ENCODE measurements around the gene JSRP1.
"Not testable (repeated sequence)": the region's sequence is repeated elsewhere in the genome, so short reads cannot be mapped to it uniquely, and the experiment has no call there.

The JSRP1 gene

GRCh38 chr19:2282062-2282861 is 26.0 kb upstream of the JSRP1 start, which contains the start of gene PEAK3:
TSS of gene PEAK3 (minus strand) at chr19:2282175. CDS start at chr19:2280931, 1,244 bp downstream.
- DNase-seq (ENCODE audit: low read depth) = peak; percentile 47

GRCh38 chr19:2281265-2282061 is 25.2 kb upstream of the JSRP1 start:
- not testable (repeated sequence) for DNase-seq (ENCODE audit: low read depth)

- DNase-seq (ENCODE audit: low read depth) = no peak
Measured at GRCh38 chr19:2280633-2281264, 24.5 kb upstream of the JSRP1 start.

- DNase-seq (ENCODE audit: low read depth) = no peak
Measured at GRCh38 chr19:2278459-2279158, 22.4 kb upstream of the JSRP1 start.

GRCh38 chr19:2277138-2277537 is 20.9 kb upstream of the JSRP1 start:
- DNase-seq (ENCODE audit: low read depth) = no peak

- no peak for DNase-seq (ENCODE audit: low read depth)
Measured at GRCh38 chr19:2276429-2276986, 20.3 kb upstream of the JSRP1 start.

GRCh38 chr19:2275588-2276428 is 19.6 kb upstream of the JSRP1 start:
- DNase-seq (ENCODE audit: low read depth) = no peak

- DNase-seq (ENCODE audit: low read depth) = peak; percentile 53
Measured at GRCh38 chr19:2274931-2275535, 18.8 kb upstream of the JSRP1 start.

- DNase-seq (ENCODE audit: low read depth) = no peak
Measured at GRCh38 chr19:2274185-2274711, 18.0 kb upstream of the JSRP1 start.

- peak; percentile 66 for DNase-seq (ENCODE audit: low read depth)
Measured at GRCh38 chr19:2273356-2274184, 17.4 kb upstream of the JSRP1 start.

GRCh38 chr19:2271234-2272103 is 15.3 kb upstream of the JSRP1 start:
- peak; percentile 54 for DNase-seq (ENCODE audit: low read depth)

GRCh38 chr19:2270423-2271233 is 14.4 kb upstream of the JSRP1 start:
- peak; percentile 83 for DNase-seq (ENCODE audit: low read depth)

- no peak for DNase-seq (ENCODE audit: low read depth)
Measured at GRCh38 chr19:2270157-2270422, 13.9 kb upstream of the JSRP1 start.

GRCh38 chr19:2269244-2270156 is 13.3 kb upstream of the JSRP1 start:
- DNase-seq (ENCODE audit: low read depth) = peak; percentile 91

GRCh38 chr19:2268861-2269243 is 12.6 kb upstream of the JSRP1 start:
- DNase-seq (ENCODE audit: low read depth) = no peak

- DNase-seq (ENCODE audit: low read depth) = no peak
Measured at GRCh38 chr19:2268480-2268830, 12.2 kb upstream of the JSRP1 start.

Data from amniotic epithelial cell (primary cell).